Smooth muscle cell (in vitro differentiated cells): ENCODE data around the gene TDRD12. TPM values are rescaled to one million over a fixed set of nuclear protein-coding genes. Genes with fewer than 3 reads are reported as not detected.

ENCODE experiments used
- DNase-seq: peaks from one replicate; lab custom pipeline; 2025; ENCODE audit not compliant: unreplicated experiment; lab: John Stamatoyannopoulos, UW
- H2AFZ ChIP-seq: fragments of 200-600 bp; sonication (generic); 2 replicates; pipeline ENCODE4 v1.6.0; 2016; ENCODE audit warnings: antibody characterized with exemption, low read depth, mild to moderate bottlenecking
- H3F3A ChIP-seq: fragments of 200-600 bp; sonication (generic); 2 replicates; pipeline ENCODE4 v1.6.0; 2017; ENCODE audit warnings: antibody characterized with exemption, low read depth
- H3K27ac ChIP-seq: fragments of 200-600 bp; sonication (generic); 2 replicates; pipeline ENCODE4 v1.5.1; 2016; ENCODE audit warnings: low read depth, mild to moderate bottlenecking
- H3K27me3 ChIP-seq: fragments of 200-600 bp; sonication (generic); 2 replicates; pipeline ENCODE4 v1.6.1; 2016; ENCODE audit warnings: low read depth, mild to moderate bottlenecking
- H3K36me3 ChIP-seq: fragments of 200-600 bp; sonication (generic); 2 replicates; pipeline ENCODE4 v1.5.1; 2016; ENCODE audit warnings: low read depth
- H3K4me1 ChIP-seq: fragments of 200-600 bp; sonication (generic); 2 replicates; pipeline ENCODE4 v1.5.1; 2016; ENCODE audit warnings: low read depth
- H3K4me2 ChIP-seq: fragments of 200-600 bp; sonication (generic); 2 replicates; pipeline ENCODE4 v1.6.0; 2016; ENCODE audit warnings: mild to moderate bottlenecking
- H3K4me3 ChIP-seq: fragments of 200-600 bp; sonication (generic); 2 replicates; pipeline ENCODE4 v1.5.1; 2016; ENCODE audit warnings: mild to moderate bottlenecking
- H3K79me2 ChIP-seq: fragments of 200-600 bp; sonication (generic); 2 replicates; pipeline ENCODE4 v1.6.0; 2016; ENCODE audit warnings: low read depth, mild to moderate bottlenecking
- H3K9ac ChIP-seq: fragments of 200-600 bp; sonication (generic); 2 replicates; pipeline ENCODE4 v1.6.0; 2016; ENCODE audit warnings: low read depth
- H3K9me3 ChIP-seq: fragments of 200-600 bp; sonication (generic); replicated peaks from 2 replicates; pipeline ENCODE4 v1.5.1; 2016; ENCODE audit warnings: low read depth
- H4K20me1 ChIP-seq: fragments of 200-600 bp; sonication (generic); 2 replicates; pipeline ENCODE4 v1.6.0; 2016; ENCODE audit warnings: low read depth
- WGBS: methylation state at CpG from one replicate; pipeline ENCODE4 v1.1.7; 2016; ENCODE audit warnings: low lambda C conversion rate; 5-methylcytosine and 5-hydroxymethylcytosine counted together
- polyA plus RNA-seq: library from polyadenylated mRNA; unstranded; fragments of >200 nt; fragmentation: Nextera tagmentation; extraction: Ambion mirVana; gene quantifications from 2 replicates; pipeline ENCODE4 v1.2.1, GENCODE V29; 2016
- total RNA-seq: library from RNA; depleted of rRNA; stranded (reverse); fragments of >200 nt; gene quantifications from 2 replicates; pipeline ENCODE4 v1.2.3, GENCODE V29; 2014
- TF ChIP-seq, protein P1 (sequence below): fragments of 200-600 bp; sonication (generic); IDR thresholded peaks from 2 replicates; pipeline ENCODE4 v1.5.1; 2017; ENCODE audit warnings: borderline replicate concordance, mild to moderate bottlenecking, antibody characterized with exemption; ENCODE audit not compliant: insufficient read depth, poor library complexity, severe bottlenecking

Gene TDRD12
- total and polyA plus RNA-seq, 2 experiments from 2014 or later, result 0.05 to 1.1 TPM

DNA sequence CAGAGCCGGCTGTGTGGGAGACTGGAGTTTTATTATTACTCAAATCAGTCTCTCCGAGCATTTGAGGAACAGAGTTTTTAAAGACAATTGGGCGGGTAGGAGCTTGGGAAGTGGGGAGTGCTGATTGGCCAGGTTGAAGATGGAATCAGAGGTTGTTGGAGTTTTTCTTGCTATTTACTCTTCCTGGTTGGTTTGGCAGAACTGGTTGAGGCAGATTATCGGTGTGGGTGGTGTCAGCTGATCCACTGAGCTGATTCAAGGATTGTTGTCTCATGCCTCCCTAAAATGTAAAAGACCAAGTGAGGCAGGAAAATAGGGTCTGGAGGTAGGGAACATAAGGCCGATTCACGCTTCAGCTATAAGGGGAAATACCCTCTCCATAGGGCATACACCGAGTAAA is 1.3 kb upstream of the TDRD12 start:
- Histone ChIP-seq H3K9ac (no peak overlapping the region), H3K4me2 (no peak overlapping the region), H4K20me1 (no peaks in the 10 kb centered on the region), H3K9me3 (no peaks in the 10 kb centered on the region), H3K36me3 (peaks cover 5% of the 10 kb centered on the region), H3K27me3 (no peaks in the 10 kb centered on the region), H3K27ac (no peak overlapping the region), H3F3A (no peaks in the 10 kb centered on the region), H3K4me3 (no peak overlapping the region), H2AFZ (no peak overlapping the region), H3K79me2 (no peaks in the 10 kb centered on the region), H3K4me1 (no peaks in the 10 kb centered on the region)
- no peak for DNase-seq
- 85% methylated on average over 7 of the region's 7 CpGs for WGBS
- TF ChIP-seq, protein P1, sequence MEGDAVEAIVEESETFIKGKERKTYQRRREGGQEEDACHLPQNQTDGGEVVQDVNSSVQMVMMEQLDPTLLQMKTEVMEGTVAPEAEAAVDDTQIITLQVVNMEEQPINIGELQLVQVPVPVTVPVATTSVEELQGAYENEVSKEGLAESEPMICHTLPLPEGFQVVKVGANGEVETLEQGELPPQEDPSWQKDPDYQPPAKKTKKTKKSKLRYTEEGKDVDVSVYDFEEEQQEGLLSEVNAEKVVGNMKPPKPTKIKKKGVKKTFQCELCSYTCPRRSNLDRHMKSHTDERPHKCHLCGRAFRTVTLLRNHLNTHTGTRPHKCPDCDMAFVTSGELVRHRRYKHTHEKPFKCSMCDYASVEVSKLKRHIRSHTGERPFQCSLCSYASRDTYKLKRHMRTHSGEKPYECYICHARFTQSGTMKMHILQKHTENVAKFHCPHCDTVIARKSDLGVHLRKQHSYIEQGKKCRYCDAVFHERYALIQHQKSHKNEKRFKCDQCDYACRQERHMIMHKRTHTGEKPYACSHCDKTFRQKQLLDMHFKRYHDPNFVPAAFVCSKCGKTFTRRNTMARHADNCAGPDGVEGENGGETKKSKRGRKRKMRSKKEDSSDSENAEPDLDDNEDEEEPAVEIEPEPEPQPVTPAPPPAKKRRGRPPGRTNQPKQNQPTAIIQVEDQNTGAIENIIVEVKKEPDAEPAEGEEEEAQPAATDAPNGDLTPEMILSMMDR, result no peak

DNA sequence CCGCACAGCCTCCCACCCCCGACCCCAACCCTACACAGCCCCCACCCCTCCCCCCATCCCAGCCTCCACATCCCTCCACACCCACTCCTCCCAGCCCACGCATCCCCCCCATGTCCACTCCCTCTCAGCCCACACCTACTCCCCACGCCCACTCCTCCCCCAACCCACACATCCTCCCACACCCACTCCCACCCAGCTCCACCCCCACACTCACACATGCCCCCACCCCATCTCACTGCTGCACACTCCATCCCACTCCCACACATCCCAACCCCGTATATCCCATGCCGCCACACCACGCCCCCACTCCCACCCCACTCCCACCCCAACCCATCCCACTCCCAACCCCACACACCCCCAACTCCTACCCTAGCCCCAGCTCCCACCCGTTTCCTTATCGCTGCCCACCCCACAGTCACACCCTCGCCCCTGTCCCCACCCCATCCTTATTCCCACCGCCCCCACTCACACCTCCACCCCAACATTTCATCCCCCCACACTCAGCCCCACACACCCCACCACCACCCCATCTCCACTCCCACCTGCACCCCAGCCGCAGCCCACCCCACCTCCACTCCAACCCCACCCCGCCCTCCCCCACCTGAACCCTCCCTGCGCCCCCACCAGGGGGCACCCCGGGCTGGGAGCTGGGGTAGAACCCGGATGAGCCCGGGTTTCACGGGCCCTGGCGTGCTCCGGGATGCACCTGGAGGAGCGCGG is 809 bp downstream of the TDRD12 start:
- H3K9ac ChIP-seq, result no peak overlapping the region
- H3K4me2 ChIP-seq, result no peak overlapping the region
- no peaks in the 10 kb centered on the region for H4K20me1 ChIP-seq
- WGBS, result no CpG with 5 or more reads among the region's 22 CpGs
- TF ChIP-seq, protein P1, result no peak
- no peak overlapping the region for H3K27ac ChIP-seq
- H3K4me3 ChIP-seq, result no peak overlapping the region
- no peaks in the 10 kb centered on the region for H3K27me3 ChIP-seq
- H3K4me1 ChIP-seq, result no peaks in the 10 kb centered on the region
- no peaks in the 10 kb centered on the region for H3K36me3 ChIP-seq
- H2AFZ ChIP-seq, result no peak overlapping the region
- no peaks in the 10 kb centered on the region for H3K9me3 ChIP-seq
- no peak for DNase-seq
- no peaks in the 10 kb centered on the region for H3F3A ChIP-seq
- H3K79me2 ChIP-seq, result no peaks in the 10 kb centered on the region

- no peaks in the 10 kb centered on the region for H4K20me1 ChIP-seq
- H2AFZ ChIP-seq, result no peak overlapping the region
- no peaks in the 10 kb centered on the region for H3K36me3 ChIP-seq
- H3K4me2 ChIP-seq, result no peak overlapping the region
- no peak overlapping the region for H3K9ac ChIP-seq
- DNase-seq, result no peak
- TF ChIP-seq, protein P1, result no peak
- no peaks in the 10 kb centered on the region for H3K9me3 ChIP-seq
- H3K4me3 ChIP-seq, result no peak overlapping the region
- 96% methylated on average over 16 of the region's 22 CpGs for WGBS
- no peaks in the 10 kb centered on the region for H3F3A ChIP-seq
- no peak overlapping the region for H3K27ac ChIP-seq
- no peaks in the 10 kb centered on the region for H3K4me1 ChIP-seq
- H3K79me2 ChIP-seq, result no peaks in the 10 kb centered on the region
- H3K27me3 ChIP-seq, result no peaks in the 10 kb centered on the region
Measured at GRCh38 chr19:32720936-32721250, 1.3 kb downstream of the TDRD12 start.

DNA sequence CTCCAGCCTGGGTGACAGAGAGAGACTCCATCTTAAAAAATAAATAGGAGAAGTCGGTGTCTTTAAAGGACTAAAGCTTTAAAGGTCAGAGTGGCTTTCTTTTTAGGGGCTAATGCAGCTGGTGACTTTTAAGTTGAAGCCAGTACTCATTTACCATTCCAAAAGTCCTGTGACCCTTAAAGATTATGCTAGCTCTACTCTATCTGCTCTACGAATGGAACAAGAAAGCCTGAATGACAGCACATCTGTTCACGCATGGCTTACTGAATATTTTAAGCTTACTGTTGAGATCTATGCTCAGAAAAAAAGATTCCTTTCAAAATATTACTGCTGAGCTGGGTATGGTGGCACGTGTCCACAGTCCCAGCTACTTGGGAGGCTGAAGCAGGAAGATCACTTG is 16.4 kb downstream of the TDRD12 start:
- no peaks in the 10 kb centered on the region for H3K9me3 ChIP-seq
- no peaks in the 10 kb centered on the region for H3K79me2 ChIP-seq
- no peak overlapping the region for H3K4me3 ChIP-seq
- H3F3A ChIP-seq, result no peaks in the 10 kb centered on the region
- 80% methylated on average over 4 of the region's 4 CpGs for WGBS
- DNase-seq, result no peak
- no peak overlapping the region for H3K27ac ChIP-seq
- H2AFZ ChIP-seq, result no peak overlapping the region
- H3K36me3 ChIP-seq, result no peaks in the 10 kb centered on the region
- peaks cover 6% of the 10 kb centered on the region for H3K27me3 ChIP-seq
- TF ChIP-seq, protein P1, result no peak
- H3K9ac ChIP-seq, result no peak overlapping the region
- H3K4me1 ChIP-seq, result no peaks in the 10 kb centered on the region
- no peak overlapping the region for H3K4me2 ChIP-seq
- no peaks in the 10 kb centered on the region for H4K20me1 ChIP-seq
